LNCAP (cell line): ENCODE results near the gene AREG.

Experiments
- TF ChIP-seq, protein P1 (sequence below): fragments of 450-650 bp; IDR thresholded peaks from 2 replicates; pipeline ENCODE4 v1.5.1; 2017; ENCODE audit warnings: mild to moderate bottlenecking

Gene AREG

DNA sequence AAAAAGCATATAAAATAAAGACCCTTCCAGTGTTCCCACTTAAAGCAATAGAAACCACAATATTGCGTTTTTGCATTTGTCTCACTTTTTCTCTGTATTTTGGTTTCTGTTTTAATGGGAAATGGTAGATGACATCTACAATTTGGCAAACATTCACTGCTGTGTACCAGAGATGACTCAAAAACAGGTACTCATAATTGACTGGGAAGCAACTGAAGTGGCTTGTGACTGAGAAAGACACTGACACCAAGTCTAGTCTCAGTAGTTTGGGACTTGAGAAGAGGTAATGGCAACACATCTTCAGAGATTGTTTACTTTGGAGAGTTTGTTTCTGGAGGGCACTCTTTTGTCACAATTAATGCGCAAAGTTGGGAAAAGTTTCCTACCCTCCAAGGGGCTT, 42.0 kb downstream of the AREG start:
- TF ChIP-seq, protein P1, sequence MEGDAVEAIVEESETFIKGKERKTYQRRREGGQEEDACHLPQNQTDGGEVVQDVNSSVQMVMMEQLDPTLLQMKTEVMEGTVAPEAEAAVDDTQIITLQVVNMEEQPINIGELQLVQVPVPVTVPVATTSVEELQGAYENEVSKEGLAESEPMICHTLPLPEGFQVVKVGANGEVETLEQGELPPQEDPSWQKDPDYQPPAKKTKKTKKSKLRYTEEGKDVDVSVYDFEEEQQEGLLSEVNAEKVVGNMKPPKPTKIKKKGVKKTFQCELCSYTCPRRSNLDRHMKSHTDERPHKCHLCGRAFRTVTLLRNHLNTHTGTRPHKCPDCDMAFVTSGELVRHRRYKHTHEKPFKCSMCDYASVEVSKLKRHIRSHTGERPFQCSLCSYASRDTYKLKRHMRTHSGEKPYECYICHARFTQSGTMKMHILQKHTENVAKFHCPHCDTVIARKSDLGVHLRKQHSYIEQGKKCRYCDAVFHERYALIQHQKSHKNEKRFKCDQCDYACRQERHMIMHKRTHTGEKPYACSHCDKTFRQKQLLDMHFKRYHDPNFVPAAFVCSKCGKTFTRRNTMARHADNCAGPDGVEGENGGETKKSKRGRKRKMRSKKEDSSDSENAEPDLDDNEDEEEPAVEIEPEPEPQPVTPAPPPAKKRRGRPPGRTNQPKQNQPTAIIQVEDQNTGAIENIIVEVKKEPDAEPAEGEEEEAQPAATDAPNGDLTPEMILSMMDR: no peak

DNA sequence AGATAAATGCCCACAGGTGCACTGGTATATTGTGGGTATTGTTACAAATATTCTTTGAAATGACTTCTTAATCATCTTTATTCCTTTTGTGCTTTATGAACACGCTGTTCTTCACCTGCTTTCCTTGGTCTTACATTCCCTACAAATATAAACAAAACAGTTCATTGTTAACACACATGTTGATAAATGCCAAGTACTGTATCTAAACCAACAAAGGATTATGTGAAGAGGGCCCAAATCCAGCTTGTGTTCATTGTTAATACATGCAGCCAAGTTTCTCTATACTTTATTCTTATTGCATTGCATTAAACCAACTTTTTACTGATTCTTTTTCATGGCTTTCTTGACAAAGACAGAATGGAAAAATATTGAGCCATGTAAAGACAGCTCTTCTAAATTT, 42.8 kb downstream of the AREG start:
- TF ChIP-seq, protein P1: no peak

DNA sequence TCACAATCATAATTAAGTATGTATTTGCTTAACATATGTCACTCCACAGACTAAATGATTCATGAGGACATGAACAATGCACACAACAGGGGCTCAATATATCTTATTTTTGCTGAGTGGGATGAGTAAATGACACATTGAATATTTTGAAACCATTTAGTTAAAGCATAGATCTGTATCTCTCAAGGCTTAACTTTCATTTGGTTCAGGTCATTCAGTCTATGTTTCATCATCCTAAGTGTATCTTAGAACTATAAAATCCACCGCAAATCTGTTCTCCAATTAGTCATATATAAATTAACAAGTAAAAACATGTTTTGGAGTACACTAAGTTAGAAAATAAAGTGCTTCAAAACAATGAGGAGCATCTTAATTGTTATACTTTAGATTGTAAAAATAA, 45.8 kb downstream of the AREG start:
- TF ChIP-seq, protein P1: no peak

DNA sequence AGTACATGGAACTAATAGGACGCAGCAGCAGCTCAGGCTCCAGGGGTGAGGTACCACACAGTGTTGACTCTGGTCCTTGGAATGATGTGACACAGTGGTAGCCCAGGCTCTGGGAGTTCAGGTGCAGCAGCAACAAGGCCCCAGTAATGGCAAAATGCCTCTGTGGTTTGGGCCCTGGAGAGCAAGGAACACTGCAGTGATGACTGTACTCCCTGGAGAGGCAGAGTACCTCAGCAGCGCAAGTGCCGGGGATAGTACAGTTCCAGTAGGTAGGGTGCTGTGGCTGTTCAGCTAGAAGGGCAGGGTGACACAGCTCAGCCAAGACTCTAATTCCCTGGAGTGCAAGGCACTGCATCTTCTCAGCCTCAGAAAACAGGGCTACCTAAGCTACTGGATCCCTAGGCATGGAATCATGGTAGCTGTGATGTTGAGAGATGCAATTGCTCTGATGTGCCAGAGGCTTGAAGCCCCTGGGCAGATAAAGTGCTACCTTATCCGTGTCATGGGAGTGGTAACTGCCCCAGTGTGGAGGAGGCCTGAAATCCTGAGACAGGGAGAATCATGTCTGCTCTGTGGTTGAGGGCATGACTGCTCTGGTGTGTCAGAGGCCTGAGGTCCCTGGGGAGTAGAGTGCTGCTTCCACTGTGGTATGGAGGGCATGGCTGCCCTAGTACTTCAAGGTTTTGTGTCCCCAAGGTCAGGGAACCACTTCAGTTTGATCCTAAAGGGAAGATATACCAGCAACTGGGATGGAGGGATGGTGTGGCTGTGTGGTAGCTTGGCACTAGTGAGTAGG, 55.2 kb downstream of the AREG start:
- TF ChIP-seq, protein P1: no peak

DNA sequence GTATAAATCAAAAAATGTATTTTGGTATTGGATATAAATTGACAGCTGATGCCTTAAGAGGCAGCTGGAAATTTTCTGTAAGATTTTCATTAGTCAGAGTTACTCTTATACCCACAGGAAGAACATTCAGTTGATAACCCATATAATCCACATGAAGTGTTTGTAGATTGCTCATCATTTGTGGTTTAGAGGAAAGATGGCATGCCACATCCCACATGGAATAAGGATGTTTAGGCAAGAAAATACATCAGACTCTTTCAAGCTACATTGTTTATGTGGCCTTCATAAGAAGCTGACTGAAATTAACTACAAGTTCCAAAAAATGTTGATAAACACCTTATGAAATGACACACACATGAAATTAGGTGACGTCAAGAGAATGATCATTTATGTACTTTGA, 56.6 kb downstream of the AREG start:
- TF ChIP-seq, protein P1: no peak

DNA sequence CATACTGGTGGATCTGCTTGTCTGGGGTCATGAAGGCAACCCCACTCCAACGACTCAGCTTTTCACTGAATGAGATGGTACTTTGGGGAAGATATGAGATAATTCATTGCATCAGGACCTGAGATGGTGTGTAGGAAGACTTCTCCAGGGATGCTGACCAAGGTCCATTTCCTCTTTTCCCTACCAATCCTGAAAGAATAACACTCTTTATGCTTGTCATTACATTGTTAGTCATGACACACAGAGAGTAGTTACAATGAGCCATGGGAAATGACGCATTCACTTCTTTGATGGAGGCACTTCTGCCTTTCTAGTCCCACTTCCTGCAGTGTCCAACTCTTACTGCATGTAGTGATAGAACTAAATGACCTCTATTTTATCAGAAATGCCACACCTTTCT, 58.6 kb downstream of the AREG start:
- TF ChIP-seq, protein P1: no peak

DNA sequence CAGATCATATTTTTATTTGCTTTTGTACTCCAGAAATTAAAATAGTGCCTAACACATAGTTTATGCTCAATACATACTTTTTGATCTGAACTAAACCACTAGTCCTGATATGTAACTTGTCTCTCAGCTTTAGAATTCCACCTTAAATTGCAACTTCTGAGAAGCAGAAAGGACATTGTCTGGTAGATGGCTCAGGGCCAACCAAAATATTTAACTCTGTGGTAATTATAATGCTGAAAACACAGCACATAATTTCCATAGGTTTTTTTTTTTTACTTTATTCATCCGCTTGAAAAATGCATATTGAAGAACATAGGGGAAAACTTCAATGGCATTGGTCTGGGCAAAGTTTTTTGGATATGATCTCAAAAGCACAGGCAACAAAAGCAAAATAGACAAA, 59.3 kb downstream of the AREG start:
- TF ChIP-seq, protein P1: no peak
